ELF-1 (cell line): Measurements from ENCODE around the gene FBXO9.

Experiments
- DNase-seq: peaks from one replicate; pipeline ENCODE4 v3.0.0-alpha.2; 2016; ENCODE audit warnings: low read depth, low spot score

The FBXO9 gene

DNA sequence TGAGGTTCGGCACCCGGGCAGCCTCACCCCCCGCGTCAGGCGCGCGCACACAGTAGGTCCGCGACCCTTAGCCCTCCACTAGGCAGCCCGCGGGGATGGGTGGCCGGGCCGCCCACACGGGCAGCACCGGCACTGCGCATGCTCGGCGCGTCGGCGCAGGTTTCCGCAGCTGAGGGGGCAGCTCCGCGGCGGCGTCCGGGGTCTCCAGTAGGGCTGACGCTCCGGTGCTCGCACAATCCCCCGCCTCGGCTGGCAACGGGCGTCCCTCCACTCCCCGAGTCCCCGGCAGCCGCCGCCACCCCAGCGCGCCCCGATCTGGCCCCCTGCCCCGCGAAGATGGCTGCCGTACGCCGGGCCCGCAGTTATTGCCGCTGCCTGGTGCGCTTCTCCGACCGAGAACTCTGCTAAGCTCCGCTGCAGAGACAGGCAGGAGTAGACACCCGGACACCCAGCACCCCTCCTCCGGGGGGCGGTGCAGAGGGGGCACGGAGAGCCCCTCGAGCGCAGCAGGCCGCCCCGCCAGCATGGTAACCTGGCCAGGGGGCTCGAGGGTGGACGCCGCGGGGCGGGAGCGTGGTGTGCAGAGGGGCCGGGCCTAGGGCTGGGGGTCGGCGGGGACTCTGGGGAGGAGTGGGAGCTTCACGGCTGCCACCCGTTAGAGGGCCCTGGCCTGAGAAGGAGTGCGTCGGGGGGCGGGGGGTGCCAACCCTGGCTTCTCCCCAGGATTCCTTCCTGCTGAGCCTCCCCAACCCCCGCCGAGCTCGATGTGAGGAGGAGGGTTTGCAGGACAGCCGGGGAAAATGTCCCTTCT is at the start of gene FBXO9:
FBXO9 (plus strand) TSS at position 139 of the 811 bp plus-strand sequence; CDS start at position 525, 386 bp downstream.
- DNase-seq = no peak

- no peak for DNase-seq
These were observed 49.7 kb upstream of the FBXO9 start for GRCh38 chr6:53015486-53015885.

DNA sequence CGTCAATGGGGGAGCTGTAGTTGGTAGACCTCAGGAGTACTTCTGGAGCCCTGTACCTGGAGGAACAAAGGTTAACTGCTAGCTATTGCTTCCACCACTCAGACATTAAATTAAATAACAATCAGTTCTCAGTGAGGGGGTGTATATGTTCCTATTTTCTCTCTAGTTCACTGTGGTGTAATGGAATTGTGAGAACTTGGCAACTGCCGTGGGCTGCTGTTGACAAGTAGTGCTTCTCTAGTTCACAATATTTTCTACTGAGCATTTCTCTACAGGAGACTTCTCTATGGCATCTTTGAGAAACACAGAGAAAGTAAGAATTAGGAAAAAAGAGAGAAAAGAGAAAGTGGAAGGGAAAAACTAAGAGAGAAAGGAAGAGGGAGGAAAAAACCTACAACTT is 46.8 kb upstream of the FBXO9 start:
- no peak for DNase-seq

DNA sequence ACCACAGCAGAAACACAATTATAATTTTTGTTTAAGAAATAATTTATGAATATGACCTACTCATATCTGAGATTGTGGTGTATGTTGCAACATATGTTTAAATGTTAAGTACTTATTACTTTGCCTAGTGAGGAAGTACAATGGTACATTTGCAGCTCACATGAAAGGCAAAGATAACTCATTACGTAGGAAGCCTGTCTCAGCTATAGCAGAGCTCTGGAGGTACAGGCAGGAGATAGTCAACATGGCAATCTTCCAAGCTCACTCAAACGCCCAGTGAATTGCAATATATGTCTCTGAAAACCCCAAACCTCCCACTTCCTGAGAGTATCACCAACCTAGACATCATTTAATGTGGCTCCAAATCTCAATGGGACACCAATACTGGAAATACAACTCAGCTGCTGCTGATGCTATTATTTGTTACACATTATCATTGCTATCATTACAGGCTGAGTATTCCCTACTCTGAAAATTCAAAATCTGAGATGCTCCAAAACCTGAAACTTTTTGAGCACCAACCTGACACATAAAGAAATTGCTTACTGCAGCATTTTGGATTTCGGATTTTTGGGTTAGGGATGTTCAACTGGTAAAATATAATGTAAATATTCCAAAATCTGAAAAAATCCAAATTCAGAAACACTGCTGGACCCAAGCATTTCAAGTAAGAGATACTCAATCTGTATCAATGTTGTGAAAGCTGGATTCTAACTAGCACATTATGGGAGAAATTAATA is 45.0 kb upstream of the FBXO9 start:
- DNase-seq = no peak

- DNase-seq = no peak
These were observed 41.9 kb upstream of the FBXO9 start for GRCh38 chr6:53023323-53023722.

DNA sequence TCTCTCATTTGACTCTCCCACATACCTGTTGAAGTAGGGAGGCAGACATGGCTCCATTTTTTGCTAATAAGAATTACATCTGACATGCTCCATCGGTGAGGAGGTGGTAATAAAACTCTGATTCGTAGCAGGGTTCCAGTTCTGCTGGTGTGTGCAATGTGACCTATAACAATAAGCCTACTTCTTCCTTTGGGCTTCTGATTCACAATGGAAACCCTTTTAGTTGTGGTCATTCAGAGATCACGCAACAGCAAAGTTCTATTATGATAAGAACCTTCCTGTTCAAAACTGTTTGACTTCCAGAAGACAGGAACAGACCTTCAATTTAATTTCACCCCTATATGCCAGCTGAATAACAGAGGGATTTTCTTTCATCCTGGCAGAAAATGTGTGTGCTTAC is 38.7 kb upstream of the FBXO9 start:
- no peak for DNase-seq

- no peak for DNase-seq
These were observed 38.0 kb upstream of the FBXO9 start for GRCh38 chr6:53027131-53027718.

DNA sequence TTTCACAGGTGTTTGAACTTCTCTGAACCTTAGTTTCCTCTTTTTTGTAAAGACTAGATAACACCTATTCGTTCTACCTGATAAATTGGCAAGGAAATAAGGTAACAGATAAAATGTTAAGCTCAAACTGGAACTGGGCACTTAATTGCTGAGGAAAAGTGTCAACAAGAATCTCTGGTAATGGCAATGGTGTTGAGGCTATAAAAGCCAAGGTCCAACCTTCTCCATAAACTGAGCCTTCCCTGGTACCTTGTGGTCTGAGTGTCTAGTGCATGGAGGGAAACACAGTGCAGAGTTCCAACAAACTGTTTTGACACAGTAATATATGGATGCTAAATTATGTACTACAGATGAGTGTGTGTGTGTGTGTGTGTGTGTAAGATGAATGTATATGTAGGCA is 36.7 kb upstream of the FBXO9 start:
- no peak for DNase-seq

DNA sequence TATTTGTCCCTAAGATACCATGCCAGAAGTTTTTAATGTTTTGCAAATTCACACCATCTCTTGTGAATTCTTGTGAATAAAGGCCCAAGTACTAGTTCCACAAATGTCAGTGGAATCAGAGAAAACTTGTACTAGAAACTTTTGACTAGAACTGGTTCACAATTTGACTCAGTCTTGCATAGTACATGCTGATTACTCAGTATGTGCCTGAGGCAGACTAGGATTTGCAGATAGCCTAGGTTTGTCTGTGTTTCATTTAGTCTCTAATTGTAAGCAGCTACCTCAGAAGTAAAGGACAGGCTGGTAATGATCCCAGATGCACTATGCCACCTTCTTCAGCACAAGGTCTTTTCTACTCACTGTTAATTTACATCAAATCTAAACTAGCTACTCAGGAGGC is 35.9 kb upstream of the FBXO9 start:
- DNase-seq = no peak

GRCh38 chr6:53029761-53030160 is 35.4 kb upstream of the FBXO9 start:
- DNase-seq = no peak

GRCh38 chr6:53031281-53031680 is 33.9 kb upstream of the FBXO9 start:
- DNase-seq = no peak

GRCh38 chr6:53032849-53033248 is 32.4 kb upstream of the FBXO9 start:
- no peak for DNase-seq

DNA sequence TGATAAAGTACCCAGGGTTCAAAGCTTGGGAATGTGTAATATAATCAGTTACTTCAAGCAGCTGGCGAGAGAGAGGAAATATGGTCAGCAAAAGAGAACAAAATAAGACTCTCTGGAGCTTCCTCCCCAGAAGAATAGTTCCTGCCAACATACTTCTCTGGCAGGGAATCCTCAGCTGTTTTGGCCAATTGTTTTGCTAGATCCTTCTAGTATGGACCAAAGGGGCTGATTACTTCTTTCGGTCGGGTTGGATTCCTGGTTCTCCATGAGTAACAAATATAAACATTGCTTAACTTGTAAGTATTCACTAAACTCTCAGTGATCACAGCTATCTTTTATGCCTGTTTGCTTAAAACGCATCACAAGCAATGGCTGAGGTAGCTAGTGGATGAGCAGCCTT is 31.4 kb upstream of the FBXO9 start:
- DNase-seq = no peak

- no peak for DNase-seq
These were observed 29.5 kb upstream of the FBXO9 start for GRCh38 chr6:53035549-53036213.

GRCh38 chr6:53038141-53038540 is 27.1 kb upstream of the FBXO9 start:
- DNase-seq = no peak

GRCh38 chr6:53038596-53038995 is 26.6 kb upstream of the FBXO9 start:
- DNase-seq = no peak

- DNase-seq = no peak
These were observed 23.8 kb upstream of the FBXO9 start for GRCh38 chr6:53041356-53041755.

GRCh38 chr6:53042112-53042511 is 23.1 kb upstream of the FBXO9 start:
- no peak for DNase-seq

GRCh38 chr6:53043581-53043980 is 21.6 kb upstream of the FBXO9 start:
- DNase-seq = peak; percentile 9

DNA sequence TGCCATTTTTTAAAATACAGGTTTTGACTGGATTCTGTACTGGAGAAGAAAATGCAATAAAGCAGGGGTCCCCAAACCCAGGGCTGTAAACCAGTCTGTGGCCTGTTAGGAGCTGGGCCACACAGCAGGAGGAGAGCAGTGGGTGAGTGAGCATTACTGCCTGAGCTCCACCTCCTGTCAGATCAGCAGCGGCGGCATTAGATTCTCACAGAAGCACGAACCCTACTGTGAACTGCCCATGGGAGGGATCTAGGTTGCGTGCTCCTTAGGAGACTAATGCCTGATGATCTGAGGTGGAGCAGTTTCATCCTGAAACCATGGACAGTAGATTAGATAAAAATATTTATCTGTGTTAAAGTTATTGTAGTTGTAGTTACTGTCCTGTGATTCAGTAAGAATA is 21.1 kb upstream of the FBXO9 start:
- peak; percentile 46 for DNase-seq

- DNase-seq = peak; percentile 8
These were observed 20.6 kb upstream of the FBXO9 start for GRCh38 chr6:53044572-53044971.
